ENCODE results near the gene CUL2.
"Not testable (repeated sequence)": the region's sequence is repeated elsewhere in the genome, so short reads cannot be mapped to it uniquely, and the experiment has no call there.

CUL2 gene

DNA sequence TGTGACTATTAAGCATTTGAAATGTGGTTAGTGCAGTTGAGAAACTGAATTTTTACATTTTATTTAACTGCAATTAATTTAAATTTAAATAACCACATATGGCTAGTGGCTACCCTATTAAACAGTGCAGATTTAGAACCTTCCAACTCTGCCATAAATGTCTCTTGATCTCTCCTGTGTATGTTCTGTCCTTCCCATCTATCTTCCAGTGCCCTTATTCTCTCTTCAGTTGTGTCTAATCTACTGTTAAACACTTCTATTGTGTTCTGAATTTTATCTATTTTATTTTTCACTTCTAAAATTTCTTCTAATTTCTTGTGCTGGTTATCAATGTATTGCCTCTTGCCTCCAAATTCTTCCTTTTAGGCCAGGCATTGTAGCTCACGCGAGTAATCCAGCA lies 105.0 kb downstream of the CUL2 start:
- no peak for DNase-seq (ENCODE audit: low read depth, low spot score)
- in situ Hi-C loops (cut with HindIII; ENCODE audit: low sequenced_read_pairs) = no loop called here
- no peak overlapping the region for H3K4me3 ChIP-seq (ENCODE audit: low read depth, low read length)
- no peak for TF ChIP-seq CTCF (IDR thresholded peaks at IDR 0.05; ENCODE audit: low read depth, low read length)

GRCh38 chr10:34981844-34982243 lies 108.3 kb downstream of the CUL2 start:
- in situ Hi-C loops (cut with HindIII; ENCODE audit: low sequenced_read_pairs) = no loop called here
- no peak overlapping the region for H3K4me3 ChIP-seq (ENCODE audit: low read depth, low read length)
- TF ChIP-seq CTCF (IDR thresholded peaks at IDR 0.05; ENCODE audit: low read depth, low read length) = no peak
- no peak for DNase-seq (ENCODE audit: low read depth, low spot score)

GRCh38 chr10:34979938-34980337 lies 110.2 kb downstream of the CUL2 start:
- in situ Hi-C loops (cut with HindIII; ENCODE audit: low sequenced_read_pairs) = no loop called here
- no peak for TF ChIP-seq CTCF (IDR thresholded peaks at IDR 0.05; ENCODE audit: low read depth, low read length)

GRCh38 chr10:34978080-34978479 lies 112.1 kb downstream of the CUL2 start:
- H3K4me3 ChIP-seq (ENCODE audit: low read depth, low read length) = no peak overlapping the region
- in situ Hi-C loops (cut with HindIII; ENCODE audit: low sequenced_read_pairs) = no loop called here
- TF ChIP-seq CTCF (IDR thresholded peaks at IDR 0.05; ENCODE audit: low read depth, low read length) = no peak
- DNase-seq (ENCODE audit: low read depth, low spot score) = no peak

More at GRCh38 chr10:34979938-34980337, 110.2 kb downstream of the CUL2 start:
- no peak for DNase-seq (ENCODE audit: low read depth, low spot score)
- H3K4me3 ChIP-seq (ENCODE audit: low read depth, low read length) = no peak overlapping the region

DNA sequence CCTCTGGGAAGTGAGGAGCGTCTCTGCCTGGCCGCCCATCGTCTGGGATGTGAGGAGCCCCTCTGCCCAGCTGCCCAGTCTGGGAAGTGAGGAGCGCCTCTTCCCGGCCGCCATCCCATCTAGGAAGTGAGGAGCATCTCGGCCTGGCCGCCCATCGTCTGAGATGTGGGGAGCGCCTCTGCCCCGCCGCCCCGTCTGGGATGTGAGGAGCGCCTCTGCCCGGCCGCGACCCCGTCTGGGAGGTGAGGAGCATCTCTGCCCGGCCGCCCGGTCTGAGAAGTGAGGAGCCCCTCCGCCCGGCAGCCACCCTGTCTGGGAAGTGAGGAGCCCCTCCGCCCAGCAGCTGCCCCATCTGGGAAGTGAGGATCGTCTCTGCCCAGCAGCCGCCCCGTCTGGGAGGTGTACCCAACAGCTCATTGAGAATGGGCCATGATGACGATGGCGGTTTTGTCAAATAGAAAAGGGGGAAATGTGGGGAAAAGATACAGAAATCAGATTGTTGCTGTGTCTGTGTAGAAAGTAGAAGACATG lies 113.7 kb downstream of the CUL2 start:
- DNase-seq (ENCODE audit: low read depth, low spot score); in situ Hi-C loops (cut with HindIII; ENCODE audit: low sequenced_read_pairs); H3K4me3 ChIP-seq (ENCODE audit: low read depth, low read length): not testable (repeated sequence)

DNA sequence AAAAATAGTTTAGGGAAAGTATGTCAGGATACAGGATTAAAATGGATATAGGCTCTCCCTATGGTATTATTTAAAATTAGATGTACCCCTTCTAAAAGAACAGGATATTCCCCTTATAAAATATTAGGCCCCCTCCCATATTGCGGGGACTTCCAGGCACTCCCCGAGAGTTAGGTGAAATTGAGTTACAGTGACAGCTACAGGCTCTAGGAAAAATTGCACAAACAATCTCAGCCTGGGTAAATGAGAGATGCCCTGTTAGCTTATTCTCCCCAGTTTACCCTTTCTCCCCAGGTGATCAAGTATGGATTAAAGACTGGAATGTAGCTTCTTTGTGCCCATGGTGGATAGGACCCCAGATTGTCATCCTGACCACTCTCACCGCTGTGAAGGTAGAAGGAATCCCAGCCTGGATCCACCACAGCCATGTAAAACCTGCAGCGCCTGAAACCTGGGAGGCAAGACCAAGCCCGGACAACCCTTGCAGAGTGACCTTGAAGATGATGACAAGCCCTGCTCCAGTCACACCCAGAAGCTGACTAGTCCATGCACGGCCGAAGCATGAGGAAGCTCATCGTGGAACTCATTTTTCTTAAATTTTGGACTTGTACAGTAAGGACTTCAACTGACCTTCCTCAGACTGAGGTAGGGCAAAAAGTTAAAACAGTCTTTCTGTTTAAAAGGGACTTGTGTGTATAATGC lies 115.6 kb downstream of the CUL2 start:
- H3K4me3 ChIP-seq (ENCODE audit: low read depth, low read length); in situ Hi-C loops (cut with HindIII; ENCODE audit: low sequenced_read_pairs): not testable (repeated sequence)
- peak; percentile 8 for TF ChIP-seq CTCF (IDR thresholded peaks at IDR 0.05; ENCODE audit: low read depth, low read length)

DNA sequence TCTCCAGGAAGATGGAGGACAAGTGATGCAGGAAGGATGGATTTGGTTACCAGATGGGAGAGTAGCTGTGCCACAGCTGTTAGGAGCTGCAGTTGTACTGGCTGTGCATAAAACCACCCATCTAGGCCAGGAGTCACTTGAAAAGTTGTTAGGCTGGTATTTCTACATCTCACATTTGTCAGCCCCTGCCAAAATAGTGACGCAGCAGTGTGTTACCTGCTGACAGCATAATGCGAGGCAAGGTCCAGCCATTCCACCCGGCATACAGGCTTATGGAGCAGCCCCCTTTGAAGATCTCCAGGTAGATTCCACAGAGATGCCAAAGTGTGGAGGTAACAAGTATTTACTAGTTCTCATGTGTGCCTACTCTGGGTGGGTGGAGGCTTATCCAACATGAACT lies 116.4 kb downstream of the CUL2 start:
- H3K4me3 ChIP-seq (ENCODE audit: low read depth, low read length); in situ Hi-C loops (cut with HindIII; ENCODE audit: low sequenced_read_pairs); DNase-seq (ENCODE audit: low read depth, low spot score): not testable (repeated sequence)

More for the DNA sequence above, 115.6 kb downstream of the CUL2 start:
- DNase-seq (ENCODE audit: low read depth, low spot score) = not testable (repeated sequence)

DNA sequence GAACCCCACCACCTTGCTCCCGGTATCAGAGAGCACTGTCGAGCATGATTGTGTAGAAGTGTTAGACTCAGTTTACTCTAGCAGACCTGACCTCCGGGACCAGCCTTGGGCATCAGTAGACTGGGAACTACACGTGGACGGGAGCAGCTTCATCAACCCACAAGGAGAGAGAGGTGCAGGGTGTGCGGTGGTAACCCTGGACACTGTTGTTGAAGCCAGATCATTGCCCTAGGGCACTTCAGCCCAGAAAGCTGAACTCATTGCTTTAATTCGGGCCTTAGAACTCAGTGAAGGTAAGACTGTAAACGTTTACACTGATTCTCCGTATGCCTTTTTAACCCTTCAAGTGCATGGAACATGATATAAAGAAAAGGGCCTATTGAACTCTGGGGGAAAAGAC lies 117.0 kb downstream of the CUL2 start:
- DNase-seq (ENCODE audit: low read depth, low spot score); in situ Hi-C loops (cut with HindIII; ENCODE audit: low sequenced_read_pairs); H3K4me3 ChIP-seq (ENCODE audit: low read depth, low read length): not testable (repeated sequence)

GRCh38 chr10:34972591-34972990 lies 117.5 kb downstream of the CUL2 start:
- in situ Hi-C loops (cut with HindIII; ENCODE audit: low sequenced_read_pairs); DNase-seq (ENCODE audit: low read depth, low spot score); H3K4me3 ChIP-seq (ENCODE audit: low read depth, low read length): not testable (repeated sequence)

- in situ Hi-C loops (cut with HindIII; ENCODE audit: low sequenced_read_pairs); H3K4me3 ChIP-seq (ENCODE audit: low read depth, low read length); DNase-seq (ENCODE audit: low read depth, low spot score): not testable (repeated sequence)
Measured at GRCh38 chr10:34971606-34972334, 118.4 kb downstream of the CUL2 start.
